HepG2 (cell line): ENCODE results near the gene ARHGAP22. TPM values are rescaled to one million over a fixed set of nuclear protein-coding genes. Genes with fewer than 3 reads are reported as not detected.

Experiments
- ATAC-seq: fragments of 200-7000 bp; cut with Tn5 transposase; 3 replicates; pipeline ENCODE4 v1.9.1; 2020; ENCODE audit warnings: mild to moderate bottlenecking, moderate library complexity
- BruUV-seq: library from RNA; stranded (reverse); fragments of 400-500 nt; replicated peaks from 2 replicates; lab custom pipeline; 2021; lab: Mats Ljungman, UMichigan
- CTCF ChIA-PET: fragments of 300-600 bp; formaldehyde crosslinking; extraction: SDS; loops from one replicate; lab custom pipeline; 2021; ENCODE audit warnings: low total read pairs, inconsistent platforms, low intra/inter-chr PET ratio; lab: Yijun Ruan, JAX
- POLR2A ChIA-PET: fragments of 350-600 bp; sonication (Branson Sonifier 250); formaldehyde crosslinking; loops from one replicate; lab custom pipeline; 2020; ENCODE audit warnings: antibody characterized with exemption, inconsistent platforms; lab: Yijun Ruan, JAX
- DNase-seq: peaks from one replicate; pipeline ENCODE4 v3.0.0-alpha.2; 2015; ENCODE audit warnings: low spot score
- FAIRE-seq: peaks from 3 replicates; lab custom pipeline; 2011; peaks lifted over from hg19 to GRCh38; lab: Jason Lieb, UNC
- H2AFZ ChIP-seq: one replicate; pipeline ENCODE4 v1.6.1; 2011; ENCODE audit warnings: low read length, inconsistent platforms
- H3K27ac ChIP-seq: fragments of 300-600 bp; 3 replicates; pipeline ENCODE4 v1.8.0; 2011; ENCODE audit warnings: mixed run types, mild to moderate bottlenecking, mixed read lengths, low read length, inconsistent platforms; ENCODE audit not compliant: insufficient read depth; ENCODE audit errors: extremely low read length
- H3K27me3 ChIP-seq, 2 experiments: fragments of 200-600 bp in 1 of 2; 2 replicates in 1 of 2; 3 replicates in 1 of 2; pipeline versions ENCODE4 v1.6.0 to v1.8.0; 2011; ENCODE audit warnings: low read length in 2 of 2, mild to moderate bottlenecking in 2 of 2, moderate library complexity in 2 of 2, inconsistent platforms in 1 of 2; ENCODE audit not compliant: insufficient read depth in 2 of 2, control insufficient read depth in 1 of 2
- H3K36me3 ChIP-seq, 2 experiments: fragments of 200-600 bp in 1 of 2; replicated peaks in 1 of 2; 2 replicates in 1 of 2; 3 replicates in 1 of 2; pipeline versions ENCODE4 v1.5.1 to v1.8.0; 2011; ENCODE audit warnings: low read length in 2 of 2, inconsistent platforms in 1 of 2; ENCODE audit not compliant: insufficient read depth in 2 of 2, control insufficient read depth in 1 of 2
- H3K4me1 ChIP-seq: 2 replicates; pipeline ENCODE4 v1.5.1; 2012; ENCODE audit warnings: low read length, inconsistent platforms; ENCODE audit not compliant: insufficient read depth
- H3K4me2 ChIP-seq: 2 replicates; pipeline ENCODE4 v1.6.0; 2011; ENCODE audit warnings: low read depth, low read length, inconsistent platforms
- H3K4me3 ChIP-seq, 3 experiments: fragments of 200-600 bp in 1 of 3; sonication (generic), shearing (Covaris generic) in 1 of 3; replicated peaks in 1 of 3; 2 replicates each; pipeline ENCODE4 v1.5.1; 2011 to 2016; ENCODE audit warnings: low read length in 3 of 3, inconsistent platforms in 2 of 3, low read depth in 2 of 3, mild to moderate bottlenecking in 2 of 3, control low read depth in 1 of 3, mixed read lengths in 1 of 3; ENCODE audit not compliant: insufficient read depth in 1 of 3
- H3K79me2 ChIP-seq: one replicate; pipeline ENCODE4 v1.6.1; 2011; ENCODE audit warnings: low read length, inconsistent platforms; ENCODE audit not compliant: insufficient read depth
- H3K9ac ChIP-seq: 2 replicates; pipeline ENCODE4 v1.6.0; 2011; ENCODE audit warnings: mild to moderate bottlenecking, low read depth, low read length, inconsistent platforms; ENCODE audit not compliant: insufficient read depth
- H3K9me3 ChIP-seq: 2 replicates; pipeline ENCODE4 v1.5.1; 2012; ENCODE audit warnings: mild to moderate bottlenecking, low read length
- H4K20me1 ChIP-seq: 2 replicates; pipeline ENCODE4 v1.6.0; 2011; ENCODE audit warnings: inconsistent platforms, mild to moderate bottlenecking, low read length, moderate library complexity; ENCODE audit not compliant: insufficient read depth
- FOXO1 ChIP-seq: sonication (generic); formaldehyde crosslinking; IDR thresholded peaks from 2 replicates; pipeline ENCODE4 v1.4.0; 2020; ENCODE audit warnings: missing genetic modification reagents
- FOXO4 ChIP-seq: sonication (generic); formaldehyde crosslinking; conservative IDR thresholded peaks from 2 replicates; pipeline ENCODE4 v1.8.1; 2023; ENCODE audit warnings: missing genetic modification reagents
- MEF2D ChIP-seq: sonication (generic); formaldehyde crosslinking; IDR thresholded peaks from 2 replicates; pipeline ENCODE4 v1.5.1; 2020; ENCODE audit warnings: mild to moderate bottlenecking, missing genetic modification reagents
- REL ChIP-seq: sonication (generic); formaldehyde crosslinking; conservative IDR thresholded peaks from 2 replicates; pipeline ENCODE4 v1.8.0; 2022; ENCODE audit warnings: mild to moderate bottlenecking, missing genetic modification reagents, moderate library complexity
- SNAPC5 ChIP-seq: sonication (generic); formaldehyde crosslinking; IDR thresholded peaks from 2 replicates; pipeline ENCODE4 v1.8.1; 2023; ENCODE audit warnings: mild to moderate bottlenecking, missing genetic modification reagents, borderline replicate concordance
- TFDP2 ChIP-seq: sonication (generic); formaldehyde crosslinking; IDR thresholded peaks from 2 replicates; pipeline ENCODE4 v1.4.0; 2020; ENCODE audit warnings: missing genetic modification reagents
- ZHX1 ChIP-seq: sonication (generic); formaldehyde crosslinking; IDR thresholded peaks from 2 replicates; pipeline ENCODE4 v1.8.1; 2022; ENCODE audit warnings: low read depth, mild to moderate bottlenecking, missing genetic modification reagents
- ZNF841 ChIP-seq: sonication (generic); formaldehyde crosslinking; IDR thresholded peaks from 2 replicates; pipeline ENCODE4 v1.8.1; 2023; ENCODE audit warnings: missing genetic modification reagents, borderline replicate concordance
- WGBS: methylation state at CpG from one replicate; pipeline ENCODE4 v1.1.6; 2017; ENCODE audit warnings: low lambda C conversion rate; 5-methylcytosine and 5-hydroxymethylcytosine counted together
- in situ Hi-C: cut with HindIII; loops from 2 replicates; pipeline ENCODE4 v1.10.0; 2017; ENCODE audit warnings: low pct_unique_long_range_greater_than_20kb; ENCODE audit not compliant: extremely low pct_ligation_motif_present
- intact Hi-C: fragments of 100-400 bp; cut with micrococcal nuclease; formaldehyde crosslinking; loops from one replicate; pipeline ENCODE4 v1.10.0; 2022; ENCODE audit not compliant: unreplicated experiment
- polyA plus RNA-seq, 8 experiments: library from polyadenylated mRNA; depleted of rRNA in 3 of 8; stranded (reverse) in 7 of 8; unstranded in 1 of 8; fragments of >200 nt; fragmentation: Illumina TruSeq in 4 of 8; extraction: Trizol in 4 of 8; gene quantifications; 2 replicates each; pipeline versions ENCODE4 v1.2.1 to v1.2.3, GENCODE V29; 2011 to 2016; ENCODE audit warnings: low read depth in 4 of 8, missing spikeins in 1 of 8, mixed read lengths in 1 of 8; ENCODE audit not compliant: insufficient read depth in 1 of 8
- total RNA-seq, 5 experiments: library from RNA; depleted of rRNA; stranded (reverse); fragments of >200 nt; fragmentation: Illumina TruSeq; extraction: Trizol; gene quantifications; 2 replicates each; pipeline ENCODE4 v1.2.3, GENCODE V29; 2016; ENCODE audit warnings: low read depth in 1 of 5

ARHGAP22 gene
- total and polyA plus RNA-seq, 2 of the 13 experiments (the other 11 are each of a cell fraction or from before 2014, with no cell fraction given), result 0.08 to 0.38 TPM

- in situ Hi-C loops, result no loop called here
- ATAC-seq, result no peak
- no peaks in the 10 kb centered on the region for H3K79me2 ChIP-seq
Observed at GRCh38 chr10:48496105-48496830, 108.6 kb downstream of the ARHGAP22 start.

GRCh38 chr10:48495282-48496045 lies 109.4 kb downstream of the ARHGAP22 start:
- CTCF ChIA-PET, result no interaction called here
- H3K79me2 ChIP-seq, result no peaks in the 10 kb centered on the region

More at GRCh38 chr10:48496105-48496830, 108.6 kb downstream of the ARHGAP22 start:
- H3K9me3 ChIP-seq, result no peaks in the 10 kb centered on the region
- DNase-seq (no peak), FAIRE-seq (no peak)
- no peaks in the 10 kb centered on the region for H3K4me1 ChIP-seq
- BruUV-seq, result no TSS peak
- ChIA-PET CTCF (no interaction called here), POLR2A (no interaction called here)
- no peaks in the 10 kb centered on the region for H4K20me1 ChIP-seq
- no peak for TF ChIP-seq FOXO1
- no peak overlapping the region for H3K27ac ChIP-seq
- H3K36me3 ChIP-seq, result no peaks in the 10 kb centered on the region
- WGBS, result 45% methylated on average over 5 of the region's 10 CpGs
- no peak overlapping the region for H3K4me3 ChIP-seq
- intact Hi-C loops, result no loop called here
- H3K9ac ChIP-seq, result no peak overlapping the region
- no peak overlapping the region for H3K4me2 ChIP-seq
- H2AFZ ChIP-seq, result no peak overlapping the region
- H3K27me3 ChIP-seq, result peaks cover 2 to 13% of the 10 kb centered on the region in 2 experiments; a peak in 2 of 5 replicates

More at GRCh38 chr10:48495282-48496045, 109.4 kb downstream of the ARHGAP22 start:
- Histone ChIP-seq H3K4me3 (no peak overlapping the region), H3K9ac (no peak overlapping the region), H4K20me1 (no peaks in the 10 kb centered on the region), H3K36me3 (no peaks in the 10 kb centered on the region), H3K4me1 (no peaks in the 10 kb centered on the region), H3K9me3 (no peaks in the 10 kb centered on the region), H3K27ac (no peak overlapping the region), H3K4me2 (no peak overlapping the region), H2AFZ (no peak overlapping the region), H3K27me3 (peaks cover 2 to 13% of the 10 kb centered on the region in 2 experiments; a peak in 2 of 5 replicates)
- DNase-seq, result no peak
- POLR2A ChIA-PET, result no interaction called here
- in situ Hi-C loops, result no loop called here
- ATAC-seq, result no peak
- no TSS peak for BruUV-seq
- intact Hi-C loops, result no loop called here
- no peak for FAIRE-seq
- no peak for TF ChIP-seq ZNF841 (CRISPR knock-in tag)
- TF ChIP-seq ZHX1, result no peak
- TF ChIP-seq SNAPC5, result no peak
- no peak for TF ChIP-seq TFDP2 (CRISPR knock-in tag)
- TF ChIP-seq MEF2D (CRISPR knock-in tag), result no peak
- TF ChIP-seq FOXO4 (CRISPR knock-in tag), result no peak
- no peak for TF ChIP-seq REL (CRISPR knock-in tag)
- WGBS, result 31% methylated on average over 7 of the region's 11 CpGs
